Epithelial cell of proximal tubule (primary cell): ENCODE data around the gene C6orf163. TPM values are rescaled to one million over a fixed set of nuclear protein-coding genes. Genes with fewer than 3 reads are reported as not detected.
"Not testable (repeated sequence)": the region's sequence is repeated elsewhere in the genome, so short reads cannot be mapped to it uniquely, and the experiment has no call there.

Experiments used
- DNase-seq: peaks from one replicate; pipeline ENCODE4 v3.0.0-alpha.2; 2011; ENCODE audit warnings: low read depth
- H3K4me3 ChIP-seq: 2 replicates; pipeline ENCODE4 v1.5.1; 2011; ENCODE audit warnings: low read depth, mild to moderate bottlenecking, low read length
- CTCF ChIP-seq: conservative IDR thresholded peaks from 2 replicates; pipeline ENCODE4 v1.5.1; 2012; ENCODE audit warnings: low read depth, mild to moderate bottlenecking, low read length
- total RNA-seq: library from RNA; depleted of rRNA; stranded (reverse); fragments of >200 nt; gene quantifications from 2 replicates; pipeline ENCODE4 v1.2.3, GENCODE V29; 2015

Gene C6orf163
- total RNA-seq: 0.58 TPM in 1 of 2 replicates, not detected in the other

DNA sequence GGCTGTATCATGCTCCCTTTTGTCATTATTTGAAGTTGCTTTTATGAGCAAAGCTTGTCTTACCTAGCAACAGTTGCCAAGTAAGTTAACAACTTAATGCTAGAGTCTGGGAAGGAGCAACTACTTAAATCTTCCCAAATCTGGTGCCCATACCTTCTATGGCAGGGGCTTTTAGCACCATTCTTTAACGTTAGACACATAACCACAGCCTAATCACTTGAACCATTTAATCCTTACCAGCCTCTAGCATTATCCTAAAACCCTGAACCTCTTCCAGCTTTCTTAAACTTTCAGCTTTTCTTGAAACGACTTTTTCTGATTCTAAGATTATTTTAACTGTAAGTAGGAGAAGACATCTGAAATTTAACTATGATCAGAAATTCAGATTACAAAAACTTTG lies at the start of gene C6orf163:
Gene C6orf163 (plus strand): TSS at position 83 of the 400 bp plus-strand sequence. CDS start 287 bp downstream, at position 370.
- no peak for TF ChIP-seq CTCF
- no peak for DNase-seq
- no peak within 1 kb of the TSS for H3K4me3 ChIP-seq

DNA sequence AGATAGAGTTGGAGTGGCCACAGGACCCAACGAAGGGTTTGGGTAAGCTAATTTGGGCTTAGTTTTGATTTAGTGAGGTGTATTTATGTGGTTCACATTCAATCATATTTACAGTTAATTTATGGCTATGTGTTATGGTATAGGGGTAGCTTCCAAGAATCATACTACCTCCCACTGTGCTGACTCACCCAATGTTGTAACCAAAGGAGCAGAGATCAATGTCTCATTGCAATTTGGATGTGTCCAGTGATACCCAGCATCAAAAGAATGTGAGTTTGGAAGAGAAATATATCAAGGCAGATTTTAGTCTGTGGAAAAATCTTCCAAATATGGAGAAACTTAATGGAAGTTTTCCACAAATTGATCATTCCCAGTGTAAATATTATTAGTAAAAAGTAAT lies 47.5 kb upstream of the C6orf163 start:
- H3K4me3 ChIP-seq: no peak overlapping the region
- DNase-seq: no peak
- no peak for TF ChIP-seq CTCF

DNA sequence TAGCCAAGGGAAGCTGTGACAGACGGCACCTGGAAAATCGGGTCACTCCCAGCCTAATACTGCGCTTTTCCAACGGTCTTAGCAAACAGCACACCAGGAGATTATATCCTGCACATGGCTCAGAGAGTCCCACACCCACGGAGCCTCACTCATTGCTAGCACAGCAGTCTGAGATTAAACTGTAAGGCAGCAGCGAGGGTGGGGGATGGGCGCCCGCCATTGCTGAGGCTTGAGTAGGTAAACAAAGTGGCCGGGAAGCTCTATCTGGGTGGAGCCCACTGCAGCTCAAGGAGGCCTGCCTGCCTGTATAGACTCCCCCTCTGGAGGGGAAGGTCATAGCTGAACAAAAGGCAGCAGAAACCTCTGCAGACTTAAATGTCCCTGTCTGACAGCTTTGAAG lies 43.3 kb upstream of the C6orf163 start:
- DNase-seq, H3K4me3 ChIP-seq: not testable (repeated sequence)

GRCh38 chr6:87308970-87309369 lies 35.6 kb upstream of the C6orf163 start:
- DNase-seq: no peak
- no peak for TF ChIP-seq CTCF
- H3K4me3 ChIP-seq: no peak overlapping the region

GRCh38 chr6:87312860-87313259 lies 31.8 kb upstream of the C6orf163 start:
- H3K4me3 ChIP-seq: no peak overlapping the region
- TF ChIP-seq CTCF: no peak
- DNase-seq: no peak

DNA sequence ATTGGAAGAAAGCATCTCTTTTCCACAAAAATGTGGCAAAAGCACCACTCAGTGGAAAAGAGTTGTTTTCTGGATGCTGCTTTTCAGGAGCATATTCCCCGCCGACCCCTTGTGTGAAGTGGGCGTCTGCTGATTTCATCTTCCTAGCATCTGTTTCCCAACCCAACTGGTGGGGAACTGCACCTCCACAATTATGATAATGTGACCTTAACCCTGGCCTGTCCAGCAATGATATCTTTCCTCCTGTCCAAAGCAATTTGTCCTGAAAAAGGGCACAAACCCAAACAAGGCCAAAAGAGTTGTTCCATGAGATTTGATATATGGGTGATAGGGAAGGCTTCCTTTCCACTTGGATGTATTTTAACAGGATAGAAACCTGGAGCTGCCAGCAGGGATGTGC lies 29.5 kb upstream of the C6orf163 start:
- H3K4me3 ChIP-seq: no peak overlapping the region
- DNase-seq: no peak
- no peak for TF ChIP-seq CTCF

- DNase-seq: no peak
- no peak for TF ChIP-seq CTCF
- no peak overlapping the region for H3K4me3 ChIP-seq
Observed at GRCh38 chr6:87319271-87319987, 25.2 kb upstream of the C6orf163 start.
